HG03520 (cell line): Measurements from ENCODE around the gene CCDC88C.

Source experiments
- ATAC-seq: cut with Tn5 transposase; IDR thresholded peaks from one replicate; pipeline ENCODE4 v1.9.1; 2021; ENCODE audit warnings: mild to moderate bottlenecking, moderate library complexity; ENCODE audit not compliant: unreplicated experiment

CCDC88C gene

GRCh38 chr14:91367173-91368171 is 50.1 kb downstream of the CCDC88C start:
- peak; percentile 70 for ATAC-seq

- no peak for ATAC-seq
Measured at GRCh38 chr14:91366749-91367148, 50.9 kb downstream of the CCDC88C start.

GRCh38 chr14:91365552-91365951 is 52.1 kb downstream of the CCDC88C start:
- ATAC-seq = no peak

GRCh38 chr14:91364524-91365270 is 52.9 kb downstream of the CCDC88C start:
- ATAC-seq = no peak

- ATAC-seq = peak; percentile 41
Measured at GRCh38 chr14:91363776-91364523, 53.7 kb downstream of the CCDC88C start.

- no peak for ATAC-seq
Measured at GRCh38 chr14:91361233-91361811, 56.3 kb downstream of the CCDC88C start.

- ATAC-seq = no peak
Measured at GRCh38 chr14:91360490-91361232, 57.0 kb downstream of the CCDC88C start.

- ATAC-seq = no peak
Measured at GRCh38 chr14:91358654-91359220, 58.9 kb downstream of the CCDC88C start.

- no peak for ATAC-seq
Measured at GRCh38 chr14:91358025-91358319, 59.6 kb downstream of the CCDC88C start.

GRCh38 chr14:91357272-91358024 is 60.2 kb downstream of the CCDC88C start:
- ATAC-seq = no peak

GRCh38 chr14:91356181-91356763 is 61.3 kb downstream of the CCDC88C start:
- ATAC-seq = no peak

GRCh38 chr14:91354979-91355685 is 62.5 kb downstream of the CCDC88C start:
- peak; percentile 30 for ATAC-seq

- no peak for ATAC-seq
Measured at GRCh38 chr14:91354221-91354916, 63.3 kb downstream of the CCDC88C start.

- ATAC-seq = no peak
Measured at GRCh38 chr14:91352728-91353692, 64.6 kb downstream of the CCDC88C start.

- ATAC-seq = no peak
Measured at GRCh38 chr14:91352053-91352452, 65.6 kb downstream of the CCDC88C start.

GRCh38 chr14:91351512-91351862 is 66.1 kb downstream of the CCDC88C start:
- ATAC-seq = no peak
